Sigmoid colon (tissue), 7 donors: ENCODE measurements around the gene RTKN2. TPM values are rescaled to one million over a fixed set of nuclear protein-coding genes. Genes with fewer than 3 reads are reported as not detected.
A peak's percentile ranks its signal among the peaks of the same experiment; 100 is the strongest.

Experiments used
- DNase-seq: peaks from one replicate; pipeline ENCODE4 v3.0.0-alpha.2; 2019
- H3K27ac ChIP-seq, 4 donors: fragments of 200-600 bp; sonication (generic); one replicate each; pipeline ENCODE4 v1.5.1; 2016 to 2019; ENCODE audit warnings: mild to moderate bottlenecking in 1 of 4
- H3K27me3 ChIP-seq, 3 donors: fragments of 200-600 bp; sonication (generic); one replicate each; pipeline ENCODE4 v1.5.1; 2019; ENCODE audit warnings: mild to moderate bottlenecking in 1 of 3
- H3K36me3 ChIP-seq, 4 donors: fragments of 200-600 bp; sonication (generic); one replicate each; pipeline ENCODE4 v1.5.1; 2016 to 2019
- H3K4me1 ChIP-seq, 4 donors: fragments of 200-600 bp; sonication (generic); one replicate each; pipeline ENCODE4 v1.5.1; 2017 to 2019
- H3K4me3 ChIP-seq, 4 donors: fragments of 200-600 bp; sonication (generic); one replicate each; pipeline ENCODE4 v1.5.1; 2017 to 2019; ENCODE audit warnings: mild to moderate bottlenecking in 2 of 4, moderate library complexity in 1 of 4
- H3K9me3 ChIP-seq, 4 donors: fragments of 200-600 bp in 3 of 4; sonication (generic) in 3 of 4; one replicate each; pipeline versions ENCODE4 v1.5.1 to v1.6.1; 2013 to 2019
- EP300 ChIP-seq, 4 donors: sonication (generic); formaldehyde crosslinking; IDR thresholded peaks; one replicate each; pipeline ENCODE4 v1.6.1; 2017; ENCODE audit warnings: antibody characterized with exemption in 4 of 4
- POLR2A ChIP-seq, 2 donors: fragments of 450-650 bp; IDR thresholded peaks; one replicate each; pipeline ENCODE4 v1.6.1; 2016; ENCODE audit warnings: antibody characterized with exemption in 2 of 2, mild to moderate bottlenecking in 2 of 2, moderate library complexity in 2 of 2
- POLR2AphosphoS5 ChIP-seq, 4 donors: sonication (generic); formaldehyde crosslinking; IDR thresholded peaks; one replicate each; pipeline ENCODE4 v1.6.1; 2017; ENCODE audit warnings: antibody characterized with exemption in 4 of 4
- WGBS, 2 donors: extraction: QIAGEN DNeasy Blood & Tissue Kit; methylation state at CpG; one replicate each; pipeline ENCODE4 v1.1.7; 2013; 5-methylcytosine and 5-hydroxymethylcytosine counted together
- intact Hi-C: fragments of 100-400 bp; cut with DNase I; formaldehyde crosslinking; loops from one replicate; pipeline ENCODE4 v1.15.1; 2023
- polyA plus RNA-seq, 3 donors: library from polyadenylated mRNA; stranded (reverse); fragments of 200-250 nt; gene quantifications; one replicate each; pipeline ENCODE4 v1.2.3, GENCODE V29; 2013
- total RNA-seq, 4 donors: library from RNA; depleted of rRNA; stranded (reverse); fragments of >200 nt; gene quantifications; one replicate each; pipeline ENCODE4 v1.1.0, GENCODE V29; 2016
- TF ChIP-seq, protein P1 (sequence below), 4 experiments: fragments of 450-650 bp in 3 of 4; fragments of 200-600 bp in 1 of 4; IDR thresholded peaks; one replicate each; pipeline ENCODE4 v1.5.1; 2016 to 2019; ENCODE audit warnings: antibody characterized with exemption in 4 of 4, mild to moderate bottlenecking in 3 of 4, moderate library complexity in 2 of 4
- donor health status: healthy with polysubstance abuse.
- donor health status: Bipolar disorder and iron deficiency.
- donor health status: healthy.

Gene RTKN2
- total and polyA plus RNA-seq, 7 donors = 0.60 to 2.0 (median 1.2) TPM; not detected in 4

DNA sequence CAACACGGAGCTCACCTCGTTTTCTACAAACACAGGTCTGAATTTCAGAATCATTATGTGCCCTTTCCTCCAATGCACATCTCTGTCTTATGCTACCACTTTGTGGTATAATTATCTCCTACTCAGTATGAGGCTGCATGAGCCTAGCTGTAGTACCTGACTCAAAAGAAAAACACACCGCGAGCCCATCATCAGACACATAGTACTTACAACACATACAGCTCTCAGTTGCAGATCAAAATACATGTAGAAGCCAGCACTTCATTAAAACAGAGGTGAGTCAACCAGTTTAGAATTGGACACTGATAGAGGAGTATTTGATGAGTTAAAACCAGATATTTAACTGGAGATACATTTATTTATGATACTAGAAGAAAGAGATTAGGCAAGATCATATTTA lies 1.4 kb upstream of the RTKN2 start:
- DNase-seq = no peak
- TF ChIP-seq POLR2A (IDR thresholded peaks at IDR 0.05) (no peak), POLR2AphosphoS5 (IDR thresholded peaks at IDR 0.05) (no peak), EP300 (IDR thresholded peaks at IDR 0.05) (no peak)
- TF ChIP-seq, protein P1, sequence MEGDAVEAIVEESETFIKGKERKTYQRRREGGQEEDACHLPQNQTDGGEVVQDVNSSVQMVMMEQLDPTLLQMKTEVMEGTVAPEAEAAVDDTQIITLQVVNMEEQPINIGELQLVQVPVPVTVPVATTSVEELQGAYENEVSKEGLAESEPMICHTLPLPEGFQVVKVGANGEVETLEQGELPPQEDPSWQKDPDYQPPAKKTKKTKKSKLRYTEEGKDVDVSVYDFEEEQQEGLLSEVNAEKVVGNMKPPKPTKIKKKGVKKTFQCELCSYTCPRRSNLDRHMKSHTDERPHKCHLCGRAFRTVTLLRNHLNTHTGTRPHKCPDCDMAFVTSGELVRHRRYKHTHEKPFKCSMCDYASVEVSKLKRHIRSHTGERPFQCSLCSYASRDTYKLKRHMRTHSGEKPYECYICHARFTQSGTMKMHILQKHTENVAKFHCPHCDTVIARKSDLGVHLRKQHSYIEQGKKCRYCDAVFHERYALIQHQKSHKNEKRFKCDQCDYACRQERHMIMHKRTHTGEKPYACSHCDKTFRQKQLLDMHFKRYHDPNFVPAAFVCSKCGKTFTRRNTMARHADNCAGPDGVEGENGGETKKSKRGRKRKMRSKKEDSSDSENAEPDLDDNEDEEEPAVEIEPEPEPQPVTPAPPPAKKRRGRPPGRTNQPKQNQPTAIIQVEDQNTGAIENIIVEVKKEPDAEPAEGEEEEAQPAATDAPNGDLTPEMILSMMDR (IDR thresholded peaks at IDR 0.05) = no peak

DNA sequence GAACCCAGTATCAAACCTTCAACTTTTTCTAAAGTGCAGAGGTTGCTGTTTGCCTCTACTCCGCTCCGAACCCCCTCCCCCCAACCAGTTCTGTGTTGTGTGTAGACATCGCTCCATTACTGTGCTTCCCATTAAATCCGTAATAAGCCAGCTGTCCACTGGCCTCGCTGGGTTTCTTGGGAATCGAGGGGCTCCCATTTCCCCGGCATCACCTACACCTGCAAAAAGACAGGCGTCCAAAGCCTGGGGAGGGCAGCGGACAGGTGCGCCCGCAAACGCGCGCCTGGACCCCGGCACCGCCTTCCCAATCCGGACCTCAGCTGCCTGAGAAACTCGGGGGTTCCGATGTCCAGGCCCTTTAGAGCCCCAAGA lies 631 bp downstream of the RTKN2 start:
- H3K9me3 ChIP-seq = no peaks in the 10 kb centered on the region
- H3K4me3 ChIP-seq = peak overlapping the region; percentile 58 to 84 (median 64)
- intact Hi-C loops = loop anchor here (10.0 kb wide), 2 partner anchors 513 to 817 kb away; no protein-coding TSS in a partner anchor
- WGBS, 2 donors = 1 to 2% methylated on average over 19 of the region's 19 CpGs
- peak overlapping the region in 1 of 4 donors; percentile 34 for H3K27ac ChIP-seq
- no peak for TF ChIP-seq POLR2AphosphoS5 (IDR thresholded peaks at IDR 0.05)
- no peak for TF ChIP-seq EP300 (IDR thresholded peaks at IDR 0.05)
- TF ChIP-seq, protein P1 (IDR thresholded peaks at IDR 0.05) = no peak
- no peak for TF ChIP-seq POLR2A (IDR thresholded peaks at IDR 0.05)
- H3K36me3 ChIP-seq = no peaks in the 10 kb centered on the region
- peaks cover 0 to 14% (median 10%) of the 10 kb centered on the region in 4 donors for H3K4me1 ChIP-seq
- peaks cover 0 to 6% (median 0%) of the 10 kb centered on the region in 3 donors for H3K27me3 ChIP-seq
- DNase-seq = no peak

More for the DNA sequence above, 1.4 kb upstream of the RTKN2 start:
- no peak overlapping the region for H3K27ac ChIP-seq
- intact Hi-C loops = no loop called here
- peaks cover 0 to 6% (median 0%) of the 10 kb centered on the region in 3 donors for H3K27me3 ChIP-seq
- H3K36me3 ChIP-seq = no peaks in the 10 kb centered on the region
- H3K9me3 ChIP-seq = no peaks in the 10 kb centered on the region
- peaks cover 0 to 14% (median 10%) of the 10 kb centered on the region in 4 donors for H3K4me1 ChIP-seq
- WGBS, 2 donors = 85 to 93% methylated on average over 4 of the region's 4 CpGs
- H3K4me3 ChIP-seq = no peak overlapping the region

DNA sequence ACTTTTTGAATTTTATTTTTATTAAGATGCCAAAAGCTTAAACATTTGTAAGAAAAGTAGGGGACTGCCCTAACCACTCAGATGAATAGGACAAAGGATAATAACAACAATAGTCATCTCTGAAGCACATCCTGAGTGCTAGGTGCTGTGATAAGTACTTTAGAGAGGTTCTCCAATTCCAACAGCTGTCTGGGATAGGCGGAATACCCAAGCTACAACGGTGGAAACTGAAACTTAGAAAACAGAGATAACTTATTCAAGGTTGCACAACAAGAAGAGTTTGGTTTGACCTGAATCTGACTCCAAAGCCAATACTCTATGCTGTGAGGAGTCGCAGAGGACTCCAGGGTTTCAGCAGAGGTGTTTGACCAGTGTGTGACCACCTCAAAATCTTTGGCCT lies 2.0 kb downstream of the RTKN2 start:
- no peaks in the 10 kb centered on the region for H3K9me3 ChIP-seq
- no peak overlapping the region for H3K4me3 ChIP-seq
- peaks cover 0 to 6% (median 0%) of the 10 kb centered on the region in 3 donors for H3K27me3 ChIP-seq
- WGBS, 2 donors = 59 to 71% methylated on average over 3 of the region's 3 CpGs
- H3K4me1 ChIP-seq = peaks cover 0 to 14% (median 10%) of the 10 kb centered on the region in 4 donors
- TF ChIP-seq, protein P1 (IDR thresholded peaks at IDR 0.05) = no peak
- no peak for TF ChIP-seq POLR2A (IDR thresholded peaks at IDR 0.05)
- no peak for TF ChIP-seq EP300 (IDR thresholded peaks at IDR 0.05)
- no peak for TF ChIP-seq POLR2AphosphoS5 (IDR thresholded peaks at IDR 0.05)
- intact Hi-C loops = loop anchor here (10.0 kb wide), 2 partner anchors 512 to 818 kb away; no protein-coding TSS in a partner anchor
- no peaks in the 10 kb centered on the region for H3K36me3 ChIP-seq
- H3K27ac ChIP-seq = no peak overlapping the region
- DNase-seq = no peak

DNA sequence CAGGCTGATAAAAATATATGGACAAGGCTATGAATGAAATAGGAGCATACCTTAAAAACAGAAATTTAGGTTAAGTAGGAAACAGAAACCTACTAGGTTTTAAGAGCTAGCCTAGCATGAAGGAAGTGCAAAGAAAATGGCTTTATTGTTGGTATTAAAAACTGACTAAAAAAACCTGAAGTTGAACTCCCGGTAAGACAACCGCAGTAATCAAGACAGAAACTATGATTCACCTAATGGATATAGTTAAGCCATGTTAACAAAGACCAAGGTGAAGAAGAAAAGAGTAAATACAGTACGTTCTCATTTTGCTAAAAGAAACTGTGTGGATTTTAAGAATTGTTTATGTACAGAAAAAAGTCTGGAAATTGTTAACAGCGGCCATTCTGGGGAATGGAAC lies 2.5 kb downstream of the RTKN2 start:
- Histone ChIP-seq H3K27ac (no peak overlapping the region), H3K27me3 (peaks cover 0 to 6% (median 0%) of the 10 kb centered on the region in 3 donors), H3K36me3 (no peaks in the 10 kb centered on the region), H3K4me1 (peaks cover 0 to 14% (median 10%) of the 10 kb centered on the region in 4 donors), H3K9me3 (no peaks in the 10 kb centered on the region), H3K4me3 (no peak overlapping the region)
- intact Hi-C loops = loop anchor here (10.0 kb wide), 2 partner anchors 511 to 819 kb away; no protein-coding TSS in a partner anchor
- TF ChIP-seq, protein P1 (IDR thresholded peaks at IDR 0.05) = no peak
- TF ChIP-seq POLR2A (IDR thresholded peaks at IDR 0.05) (no peak), POLR2AphosphoS5 (IDR thresholded peaks at IDR 0.05) (no peak), EP300 (IDR thresholded peaks at IDR 0.05) (no peak)
- DNase-seq = no peak
- 47 to 75% methylated on average over 4 of the region's 4 CpGs for WGBS, 2 donors
